K562 (cell line): ENCODE results near the gene COQ5. TPM values are rescaled to one million over a fixed set of nuclear protein-coding genes. Genes with fewer than 3 reads are reported as not detected.

Experiments used
- BDP1 ChIP-seq: IDR thresholded peaks from 3 replicates; pipeline ENCODE4 v1.6.1; 2011; ENCODE audit not compliant: insufficient read length, insufficient read depth
- CLOCK ChIP-seq: fragments of 250-450 bp; sonication (Bioruptor Pico); IDR thresholded peaks from 2 replicates; pipeline ENCODE4 v1.4.0; 2020; ENCODE audit warnings: mild to moderate bottlenecking, moderate library complexity, borderline replicate concordance
- IRF1 ChIP-seq: sonication (generic); formaldehyde crosslinking; IDR thresholded peaks from 2 replicates; pipeline ENCODE4 v1.8.0; 2022; ENCODE audit warnings: missing genetic modification reagents, mild to moderate bottlenecking, borderline replicate concordance
- MGA ChIP-seq: fragments of 450-650 bp; IDR thresholded peaks from 2 replicates; pipeline ENCODE4 v1.6.1; 2016; ENCODE audit warnings: mild to moderate bottlenecking, moderate library complexity
- MXD1 ChIP-seq: fragments of 250-450 bp; sonication (Bioruptor Pico); IDR thresholded peaks from 2 replicates; pipeline ENCODE4 v1.8.0; 2021; ENCODE audit warnings: borderline replicate concordance, mild to moderate bottlenecking, moderate library complexity; ENCODE audit not compliant: poor library complexity, severe bottlenecking
- NKRF ChIP-seq: fragments of 450-650 bp; IDR thresholded peaks from 2 replicates; pipeline ENCODE4 v1.6.1; 2016; ENCODE audit warnings: borderline replicate concordance
- RAD51 ChIP-seq: fragments of 450-650 bp; IDR thresholded peaks from 2 replicates; pipeline ENCODE4 v1.7.1; 2016; ENCODE audit warnings: low read depth, mild to moderate bottlenecking, borderline replicate concordance
- RBM22 ChIP-seq: fragments of 200-400 bp; formaldehyde crosslinking; IDR thresholded peaks from 2 replicates; pipeline ENCODE4 v1.6.1; 2018; ENCODE audit warnings: low read length, low read depth; ENCODE audit not compliant: poor library complexity, severe bottlenecking
- polyA plus RNA-seq, 8 experiments: library from polyadenylated mRNA; depleted of rRNA in 4 of 8; stranded (reverse) in 5 of 8; unstranded in 3 of 8; fragments of >200 nt; fragmentation: Nextera tagmentation in 2 of 8; fragmentation: Illumina TruSeq in 1 of 8; extraction: Ambion mirVana in 2 of 8; extraction: Trizol in 1 of 8; gene quantifications; 2 replicates each; pipeline versions ENCODE4 v1.2.1 to v1.2.3, GENCODE V29; 2011 to 2014; ENCODE audit warnings: inconsistent platforms in 1 of 8, missing spikeins in 1 of 8
- total RNA-seq, 7 experiments: library from RNA; depleted of rRNA in 6 of 7; stranded (reverse); fragments of >200 nt in 6 of 7; fragmentation: Illumina TruSeq in 2 of 7; extraction: Trizol in 2 of 7; gene quantifications; 2 replicates each; pipeline versions ENCODE4 v1.2.1 to v1.2.3, GENCODE V29; 2011 to 2021; ENCODE audit warnings: low replicate concordance in 1 of 7

The COQ5 gene
- total and polyA plus RNA-seq, 9 of the 15 experiments (the other 6 are each of a cell fraction or from before 2014, with no cell fraction given): 19.2 to 59.7 (median 30.4) TPM

GRCh38 chr12:120469450-120470149, 59.4 kb downstream of the COQ5 start, which contains the start of gene SRSF9 (continued):
- TF ChIP-seq MGA (peak; percentile 60), BDP1 (no peak), MXD1 (CRISPR knock-in tag) (no peak), NKRF (no peak; the same call in none of the 2 replicates), IRF1 (no peak), RBM22 (no peak), RAD51 (no peak), CLOCK (CRISPR knock-in tag) (no peak)
